Thoracic aorta (tissue), 2 donors: ENCODE measurements around the gene ABLIM2. TPM values are rescaled to one million over a fixed set of nuclear protein-coding genes. Genes with fewer than 3 reads are reported as not detected.

Source experiments
- ATAC-seq: fragments of 150-250 bp; one replicate; pipeline ENCODE4 v1.8.0; 2017; ENCODE audit warnings: low read depth; ENCODE audit not compliant: insufficient number of reproducible peaks, low FRiP score
- DNase-seq: peaks from one replicate; pipeline ENCODE4 v3.0.0-alpha.2; 2020; ENCODE audit warnings: low spot score
- H3K27ac ChIP-seq, 2 donors: fragments of 200-600 bp; sonication (generic); 1 replicate in 1 of 2; 2 replicates in 1 of 2; pipeline ENCODE4 v1.5.1; 2016; ENCODE audit warnings: mild to moderate bottlenecking in 2 of 2, moderate library complexity in 2 of 2
- H3K27me3 ChIP-seq: fragments of 200-600 bp; sonication (generic); replicated peaks from 2 replicates; pipeline ENCODE4 v1.6.0; 2016; ENCODE audit warnings: mild to moderate bottlenecking; ENCODE audit not compliant: insufficient read depth
- H3K36me3 ChIP-seq: fragments of 200-600 bp; sonication (generic); one replicate; pipeline ENCODE4 v1.5.1; 2016
- H3K4me1 ChIP-seq, 2 donors: fragments of 200-600 bp; sonication (generic); 1 replicate in 1 of 2; 2 replicates in 1 of 2; pipeline versions ENCODE4 v1.5.1 to v1.6.0; 2016; ENCODE audit warnings: low read depth in 2 of 2, mild to moderate bottlenecking in 1 of 2; ENCODE audit not compliant: control insufficient read depth in 1 of 2
- H3K4me3 ChIP-seq: fragments of 200-600 bp; sonication (generic); 2 replicates; pipeline ENCODE4 v1.5.1; 2016; ENCODE audit warnings: mild to moderate bottlenecking
- H3K9me3 ChIP-seq: fragments of 200-600 bp; sonication (generic); 2 replicates; pipeline ENCODE4 v1.5.1; 2016
- total RNA-seq, 2 donors: library from RNA; depleted of rRNA; stranded (reverse); fragments of >200 nt; gene quantifications; one replicate each; pipeline versions ENCODE4 v1.1.0 to v1.2.3, GENCODE V29; 2016
- TF ChIP-seq, protein P1 (sequence below): fragments of 200-600 bp; sonication (generic); IDR thresholded peaks from one replicate; pipeline ENCODE4 v1.5.1; 2019; ENCODE audit warnings: antibody characterized with exemption

The ABLIM2 gene
- total RNA-seq, 2 donors from 2014 or later, result 25.6 to 28.6 TPM

DNA sequence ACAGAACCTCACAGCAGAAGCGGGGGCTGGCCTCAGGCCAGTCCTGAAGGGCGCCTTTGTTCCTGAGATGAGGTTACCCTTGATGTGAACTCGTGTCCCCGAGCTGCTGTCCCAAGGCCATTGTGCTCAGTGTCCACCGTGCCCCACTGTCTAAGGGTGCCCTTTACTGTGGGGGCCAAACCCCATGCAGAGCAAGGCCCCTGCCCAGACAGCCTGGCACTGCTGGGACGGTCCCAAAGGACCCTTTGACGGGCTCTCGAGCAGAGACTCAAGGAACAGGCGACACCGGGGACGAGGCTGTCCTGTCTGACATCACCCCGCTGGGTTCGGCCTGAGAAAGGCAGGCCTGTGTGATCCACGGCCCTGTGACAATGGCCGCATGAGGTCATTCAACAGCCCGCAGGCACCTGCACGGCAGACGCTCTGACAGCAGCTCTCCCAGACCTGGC, 100.6 kb downstream of the ABLIM2 start:
- no peak overlapping the region for H3K27ac ChIP-seq
- H3K4me1 ChIP-seq, result no peaks in the 10 kb centered on the region
- peaks cover 12% of the 10 kb centered on the region for H3K36me3 ChIP-seq
- no peaks in the 10 kb centered on the region for H3K27me3 ChIP-seq
- H3K4me3 ChIP-seq, result no peak overlapping the region
- H3K9me3 ChIP-seq, result no peaks in the 10 kb centered on the region
- TF ChIP-seq, protein P1, sequence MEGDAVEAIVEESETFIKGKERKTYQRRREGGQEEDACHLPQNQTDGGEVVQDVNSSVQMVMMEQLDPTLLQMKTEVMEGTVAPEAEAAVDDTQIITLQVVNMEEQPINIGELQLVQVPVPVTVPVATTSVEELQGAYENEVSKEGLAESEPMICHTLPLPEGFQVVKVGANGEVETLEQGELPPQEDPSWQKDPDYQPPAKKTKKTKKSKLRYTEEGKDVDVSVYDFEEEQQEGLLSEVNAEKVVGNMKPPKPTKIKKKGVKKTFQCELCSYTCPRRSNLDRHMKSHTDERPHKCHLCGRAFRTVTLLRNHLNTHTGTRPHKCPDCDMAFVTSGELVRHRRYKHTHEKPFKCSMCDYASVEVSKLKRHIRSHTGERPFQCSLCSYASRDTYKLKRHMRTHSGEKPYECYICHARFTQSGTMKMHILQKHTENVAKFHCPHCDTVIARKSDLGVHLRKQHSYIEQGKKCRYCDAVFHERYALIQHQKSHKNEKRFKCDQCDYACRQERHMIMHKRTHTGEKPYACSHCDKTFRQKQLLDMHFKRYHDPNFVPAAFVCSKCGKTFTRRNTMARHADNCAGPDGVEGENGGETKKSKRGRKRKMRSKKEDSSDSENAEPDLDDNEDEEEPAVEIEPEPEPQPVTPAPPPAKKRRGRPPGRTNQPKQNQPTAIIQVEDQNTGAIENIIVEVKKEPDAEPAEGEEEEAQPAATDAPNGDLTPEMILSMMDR, result no peak
- ATAC-seq (no peak), DNase-seq (no peak)

DNA sequence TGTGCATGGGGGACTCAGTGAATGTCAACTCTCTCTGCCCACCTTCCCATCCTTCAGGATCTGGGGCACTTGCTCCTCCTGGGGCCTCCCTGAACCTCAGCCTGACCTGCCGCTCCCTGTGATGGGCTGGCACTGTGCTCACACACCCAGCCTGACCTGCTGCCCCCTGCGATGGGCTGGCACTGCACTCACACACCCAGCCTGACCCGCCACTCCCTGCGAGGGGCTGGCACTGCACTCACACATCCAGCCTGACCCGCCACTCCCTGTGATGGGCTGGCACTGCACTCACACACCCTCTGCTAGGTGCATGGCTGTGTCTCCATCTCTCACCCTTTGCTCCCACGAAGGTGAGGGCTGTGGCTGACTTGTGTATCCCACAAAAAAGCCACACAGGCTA, 103.4 kb downstream of the ABLIM2 start:
- H3K4me3 ChIP-seq, result no peak overlapping the region
- ATAC-seq, result no peak
- H3K27ac ChIP-seq, result no peak overlapping the region
- DNase-seq, result no peak
- no peaks in the 10 kb centered on the region for H3K9me3 ChIP-seq
- TF ChIP-seq, protein P1, result no peak
- H3K4me1 ChIP-seq, result peaks cover 4 to 10% of the 10 kb centered on the region in 2 donors
- no peaks in the 10 kb centered on the region for H3K27me3 ChIP-seq
- H3K36me3 ChIP-seq, result peaks cover 7% of the 10 kb centered on the region

DNA sequence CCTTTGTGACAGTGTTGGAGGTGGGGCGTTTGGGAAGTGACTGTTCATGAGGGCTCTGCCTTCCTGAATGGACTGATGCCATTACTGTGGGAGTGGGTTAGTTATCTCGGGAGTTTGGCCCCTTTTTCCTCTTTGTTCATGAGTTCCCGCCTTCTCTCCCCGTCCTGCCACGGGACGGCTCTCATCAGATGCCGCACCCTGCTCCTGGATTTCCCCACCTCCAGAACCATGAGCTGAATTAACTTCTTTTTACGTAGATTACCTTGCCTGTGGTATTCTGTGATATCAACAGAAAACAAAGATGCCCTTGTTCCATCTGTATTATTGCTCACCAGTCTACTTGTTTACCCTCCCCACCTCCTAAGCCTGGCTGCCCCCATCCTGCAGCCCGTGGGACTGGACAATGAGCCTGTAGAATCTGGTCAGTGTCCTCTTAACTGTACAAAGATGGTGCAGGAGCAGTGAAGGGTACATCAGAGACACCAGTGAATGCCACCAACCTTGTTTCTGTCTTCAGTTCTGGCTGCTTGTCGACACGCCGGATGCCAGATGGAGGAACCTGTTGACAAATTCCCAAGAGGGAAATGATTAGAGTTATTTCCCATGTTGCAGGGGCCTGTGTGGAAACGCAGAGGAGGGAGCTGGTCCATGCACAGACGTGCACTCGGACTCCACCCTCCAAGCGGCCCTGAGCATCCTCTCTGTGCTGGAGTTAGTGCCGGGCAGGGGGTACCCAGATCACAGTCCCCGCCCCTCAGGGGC, 104.7 kb downstream of the ABLIM2 start:
- H3K36me3 ChIP-seq, result peaks cover 3% of the 10 kb centered on the region
- H3K27me3 ChIP-seq, result no peaks in the 10 kb centered on the region
- TF ChIP-seq, protein P1, result no peak
- DNase-seq (no peak), ATAC-seq (no peak)
- H3K9me3 ChIP-seq, result no peaks in the 10 kb centered on the region
- H3K4me3 ChIP-seq, result no peak overlapping the region
- H3K27ac ChIP-seq, result no peak overlapping the region
- H3K4me1 ChIP-seq, result peaks cover 4 to 10% of the 10 kb centered on the region in 2 donors

DNA sequence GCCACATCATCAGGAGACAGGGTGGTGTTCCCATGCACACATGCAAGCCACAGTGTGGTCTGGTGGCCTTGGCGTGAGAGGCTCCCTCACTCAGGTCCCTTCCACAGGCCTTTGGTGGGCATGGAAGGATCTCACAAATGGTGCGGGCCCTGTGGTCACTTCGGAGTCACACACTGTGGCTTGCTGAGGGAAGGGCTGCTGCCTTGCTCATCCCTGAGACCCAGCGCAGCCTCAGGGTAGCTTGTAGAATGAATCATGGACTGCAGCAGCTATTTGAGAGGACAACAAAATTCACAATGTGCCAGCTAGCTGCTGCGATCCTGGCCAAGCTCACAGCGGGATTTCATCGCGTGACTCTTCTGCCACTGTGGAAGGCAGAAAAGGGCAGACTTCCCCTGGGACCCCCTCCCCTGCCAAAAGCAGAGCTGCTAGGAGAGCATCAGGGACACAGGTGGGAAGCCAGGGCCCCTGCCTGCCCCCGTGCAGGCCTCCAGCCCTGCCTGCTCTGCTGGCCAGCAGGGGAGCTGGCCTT, 106.4 kb downstream of the ABLIM2 start:
- no peaks in the 10 kb centered on the region for H3K27me3 ChIP-seq
- no peaks in the 10 kb centered on the region for H3K9me3 ChIP-seq
- ATAC-seq (no peak), DNase-seq (no peak)
- no peak overlapping the region for H3K27ac ChIP-seq
- TF ChIP-seq, protein P1, result no peak
- H3K36me3 ChIP-seq, result peaks cover 3% of the 10 kb centered on the region
- no peak overlapping the region for H3K4me3 ChIP-seq
- H3K4me1 ChIP-seq, result peaks cover 4 to 10% of the 10 kb centered on the region in 2 donors

DNA sequence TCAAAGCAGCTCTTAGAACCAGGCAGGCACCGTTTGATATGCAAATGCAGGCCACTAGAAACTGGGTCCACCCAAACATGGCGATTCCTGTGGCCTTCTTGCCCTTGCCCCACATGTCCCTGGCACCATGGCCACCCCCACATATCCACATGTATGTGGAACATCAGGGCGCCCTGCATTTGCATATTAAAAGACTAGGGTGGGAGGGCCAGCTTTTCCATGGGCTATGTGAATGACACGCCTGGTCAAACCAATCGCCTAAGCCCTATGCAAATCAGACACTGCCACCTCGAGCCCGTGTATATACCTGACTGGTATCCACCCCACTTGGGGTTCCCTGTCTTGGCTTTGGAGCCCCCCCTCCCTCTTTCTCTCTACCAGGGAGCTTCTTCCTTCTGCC, 107.0 kb downstream of the ABLIM2 start:
- Histone ChIP-seq H3K36me3 (peaks cover 3% of the 10 kb centered on the region), H3K9me3 (no peaks in the 10 kb centered on the region), H3K27me3 (no peaks in the 10 kb centered on the region), H3K4me1 (peaks cover 4 to 10% of the 10 kb centered on the region in 2 donors), H3K27ac (no peak overlapping the region), H3K4me3 (no peak overlapping the region)
- DNase-seq (no peak), ATAC-seq (no peak)
- TF ChIP-seq, protein P1, result no peak
